ENCODE results near the gene XRCC4.
"Not testable (repeated sequence)": the region's sequence is repeated elsewhere in the genome, so short reads cannot be mapped to it uniquely, and the experiment has no call there.

Gene XRCC4

DNA sequence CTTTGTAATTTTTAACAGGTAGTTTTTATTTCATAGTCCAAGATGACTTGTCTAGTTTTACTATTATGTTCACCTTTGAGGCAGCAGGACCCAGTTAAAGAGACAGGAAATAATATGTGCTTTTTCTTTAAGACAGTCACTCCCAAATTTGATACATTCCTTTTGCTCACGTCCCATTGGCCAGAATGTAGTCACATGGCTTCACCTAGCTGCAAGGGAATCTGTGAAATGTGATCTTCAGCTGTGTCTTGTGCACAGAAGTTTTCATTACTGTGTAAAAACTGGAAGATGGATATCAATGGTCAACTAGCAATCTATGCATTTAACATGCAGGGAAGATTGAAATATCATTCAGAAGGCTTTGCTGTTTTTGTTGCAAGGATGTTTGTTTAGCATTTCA, 41.1 kb downstream of the XRCC4 start:
- DNase-seq (ENCODE audit: low read depth): no peak

DNA sequence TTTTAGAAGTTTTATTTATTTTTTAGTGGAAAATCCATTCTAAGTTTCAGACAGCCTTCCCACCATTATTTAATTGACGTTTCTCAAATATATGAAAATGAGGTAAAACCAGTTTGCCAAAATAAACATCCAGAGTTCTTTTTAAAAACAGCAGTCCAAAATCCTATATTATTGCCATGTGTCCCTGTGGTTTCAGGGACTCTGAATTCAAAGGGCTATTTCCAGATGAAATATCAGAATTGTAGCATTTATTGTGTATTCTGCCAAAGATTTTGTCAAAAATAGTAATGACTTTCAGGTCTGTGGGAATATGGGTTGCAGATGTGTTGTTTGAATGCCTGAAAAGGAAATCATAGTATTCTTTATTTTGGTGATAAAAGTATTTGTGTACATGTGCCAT, 41.6 kb downstream of the XRCC4 start:
- DNase-seq (ENCODE audit: low read depth): no peak

DNA sequence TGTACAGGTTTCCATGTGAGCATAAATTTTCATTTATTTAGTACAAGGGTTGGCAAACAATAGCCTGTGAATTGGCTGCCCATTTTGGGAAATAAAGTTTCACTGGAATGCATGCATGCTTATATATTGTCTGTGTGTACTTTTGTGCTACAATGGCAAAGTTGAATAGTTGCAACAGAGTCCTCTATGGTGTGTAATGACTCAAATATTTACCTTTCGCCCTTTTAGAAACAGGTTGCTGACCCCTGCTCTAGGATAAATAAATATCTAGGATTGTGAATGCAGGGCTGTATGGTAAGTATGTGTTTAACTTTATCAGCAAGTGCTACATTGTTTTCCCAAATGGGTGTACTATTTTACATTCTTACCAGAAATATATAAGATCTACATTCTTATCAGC, 47.2 kb downstream of the XRCC4 start:
- no peak for DNase-seq (ENCODE audit: low read depth)

DNA sequence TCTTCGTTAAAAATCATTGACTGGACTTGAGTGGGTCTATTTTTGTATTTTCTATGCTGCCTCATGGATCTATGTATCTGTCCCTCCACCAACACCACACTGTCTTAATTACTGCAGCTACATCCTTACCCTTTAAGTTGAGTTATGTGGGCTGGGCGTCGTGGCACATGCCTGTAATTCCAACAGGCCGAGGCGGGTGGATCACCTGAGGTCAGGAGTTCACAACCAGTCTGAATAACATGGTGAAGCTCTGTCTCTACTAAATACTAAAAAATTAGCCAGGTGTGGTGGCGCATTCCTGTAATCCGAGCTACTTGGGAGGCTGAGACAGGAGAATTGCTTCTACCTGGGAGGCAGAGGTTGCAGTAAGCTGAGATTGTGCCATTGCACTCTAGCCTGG, 48.2 kb downstream of the XRCC4 start:
- DNase-seq (ENCODE audit: low read depth): no peak

DNA sequence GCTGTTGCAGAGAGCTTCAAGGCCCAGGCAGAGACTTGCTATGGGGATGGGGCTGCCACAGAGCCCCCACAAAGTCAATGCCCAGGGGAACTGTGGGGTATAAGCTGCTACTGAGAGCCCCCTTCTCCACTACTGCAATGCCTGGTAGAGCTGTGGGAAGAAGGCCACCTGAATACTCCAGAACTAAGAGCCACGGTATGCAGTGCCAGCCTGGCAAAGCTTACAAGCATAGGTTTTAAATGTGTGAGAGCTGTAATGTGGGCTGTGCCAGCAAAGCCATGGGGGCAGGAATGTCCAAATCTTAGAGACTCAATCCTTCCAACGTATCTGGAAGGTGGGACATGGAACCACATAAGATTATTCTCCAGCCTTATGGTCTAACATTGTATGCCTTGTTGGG, 49.2 kb downstream of the XRCC4 start:
- no peak for DNase-seq (ENCODE audit: low read depth)

DNA sequence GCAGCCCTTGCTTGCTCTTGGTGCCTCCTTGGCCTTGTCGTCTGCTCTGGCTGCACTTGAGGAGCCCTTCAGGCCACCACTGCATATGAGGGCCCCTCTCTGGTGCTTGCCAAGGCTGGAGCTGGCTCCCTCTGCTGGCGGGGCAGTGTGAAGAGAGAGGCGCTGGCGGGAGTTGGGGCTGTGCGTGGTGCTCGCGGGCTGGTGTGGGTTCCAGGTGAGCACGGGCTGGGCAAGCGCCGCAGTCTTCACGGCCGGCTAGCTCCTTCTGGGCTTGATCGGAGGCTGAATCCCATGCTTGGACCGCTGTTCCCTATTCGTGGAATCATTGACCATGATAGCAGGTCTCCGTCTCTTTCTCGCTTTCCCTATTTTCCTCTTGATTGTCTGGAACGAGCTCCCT, 56.5 kb downstream of the XRCC4 start:
- DNase-seq (ENCODE audit: low read depth): no peak

DNA sequence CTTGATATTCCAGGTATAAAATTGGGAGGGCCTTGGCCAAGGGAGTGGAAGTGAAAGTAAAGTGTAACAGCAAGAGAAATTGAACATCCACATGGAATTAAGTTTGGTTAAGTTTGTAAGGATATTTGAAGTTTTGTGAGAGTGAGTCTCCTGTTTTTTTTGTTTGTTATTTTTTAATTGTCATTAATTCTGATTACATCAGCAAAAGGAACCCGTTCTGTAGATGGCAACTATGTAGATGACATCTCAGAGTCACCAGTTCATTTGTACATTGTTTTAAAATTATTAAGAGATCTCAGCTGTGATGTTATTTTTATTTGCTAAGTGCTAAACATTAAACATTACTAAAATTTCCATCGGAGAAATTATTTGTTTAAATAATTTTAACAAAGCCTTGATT, 65.2 kb downstream of the XRCC4 start:
- no peak for DNase-seq (ENCODE audit: low read depth)

DNA sequence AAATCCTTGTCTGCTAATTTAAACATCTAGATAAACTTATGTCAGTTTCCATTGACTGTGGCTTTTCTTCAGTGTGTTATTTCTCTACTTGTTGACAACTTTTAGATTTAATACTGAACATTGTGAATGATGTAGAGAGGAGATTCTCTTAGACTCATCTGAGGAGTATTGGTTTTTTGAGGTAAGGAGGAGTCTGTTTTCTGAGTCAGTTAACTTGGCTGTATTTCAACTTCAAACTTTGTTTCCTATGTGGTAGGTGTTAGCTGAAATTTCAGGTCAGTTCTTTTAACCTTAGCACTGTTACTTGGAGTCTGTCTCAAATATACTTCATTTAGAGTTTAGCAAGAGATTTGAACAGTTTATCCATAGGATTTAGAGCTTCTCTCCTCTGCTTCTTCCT, 67.9 kb downstream of the XRCC4 start:
- DNase-seq (ENCODE audit: low read depth): no peak

DNA sequence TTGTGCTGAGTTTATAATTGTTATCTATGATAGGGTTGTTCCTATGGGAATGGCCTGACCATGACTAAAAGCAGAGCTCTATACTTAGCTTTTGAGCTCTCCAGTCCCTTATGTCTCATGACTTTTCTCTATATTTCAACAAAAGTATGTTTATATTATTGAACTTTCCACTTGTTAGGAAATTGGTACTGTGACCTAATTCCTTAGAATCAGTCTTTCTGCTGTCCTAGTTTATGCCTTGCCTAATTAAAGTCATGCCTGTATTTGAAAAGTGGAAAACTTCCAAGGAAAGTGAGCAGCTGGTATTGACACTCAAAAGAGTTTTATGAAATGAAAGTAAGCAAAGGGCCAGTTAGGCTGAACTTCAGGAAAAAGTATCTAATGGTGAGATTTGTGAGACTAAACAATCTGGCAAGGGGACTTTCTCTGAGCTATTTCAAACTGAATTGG, 68.6 kb downstream of the XRCC4 start:
- DNase-seq (ENCODE audit: low read depth): no peak

DNA sequence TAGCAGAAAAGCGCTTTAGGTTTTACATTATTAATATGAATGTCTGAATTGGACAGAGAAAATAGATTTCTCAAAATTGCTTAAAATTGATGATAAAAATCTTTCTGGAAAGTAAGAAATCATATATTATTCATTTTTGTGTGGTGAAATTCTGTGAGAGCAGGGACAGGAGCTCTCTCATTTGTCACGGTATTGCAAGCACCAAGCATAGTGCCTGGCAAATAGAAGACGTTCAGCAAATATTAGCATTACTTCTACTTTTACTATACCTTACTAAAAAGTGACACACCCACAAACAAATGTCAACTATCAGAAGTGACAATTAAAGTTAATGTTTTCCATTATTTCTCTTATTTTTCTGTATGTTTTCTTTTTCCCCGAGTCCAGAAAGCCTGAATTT, 69.1 kb downstream of the XRCC4 start:
- no peak for DNase-seq (ENCODE audit: low read depth)

DNA sequence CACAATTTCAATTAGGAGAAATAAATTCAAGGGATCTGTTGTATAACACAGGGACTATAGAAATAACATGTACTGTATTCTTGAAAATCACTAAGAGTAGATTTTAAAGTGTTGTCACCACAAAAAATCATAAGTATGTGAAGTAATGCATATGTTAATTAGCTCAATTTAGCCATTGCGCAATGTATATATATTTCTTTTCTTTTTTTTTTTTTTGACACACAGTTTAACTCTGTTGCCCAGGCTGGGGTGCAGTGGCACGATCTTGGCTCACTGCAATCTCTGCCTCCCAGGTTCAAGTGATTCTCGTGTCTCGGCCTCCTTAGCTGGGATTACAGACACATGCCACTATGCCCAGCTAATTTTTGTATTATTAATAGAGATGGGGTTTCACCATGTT, 70.2 kb downstream of the XRCC4 start:
- no peak for DNase-seq (ENCODE audit: low read depth)

DNA sequence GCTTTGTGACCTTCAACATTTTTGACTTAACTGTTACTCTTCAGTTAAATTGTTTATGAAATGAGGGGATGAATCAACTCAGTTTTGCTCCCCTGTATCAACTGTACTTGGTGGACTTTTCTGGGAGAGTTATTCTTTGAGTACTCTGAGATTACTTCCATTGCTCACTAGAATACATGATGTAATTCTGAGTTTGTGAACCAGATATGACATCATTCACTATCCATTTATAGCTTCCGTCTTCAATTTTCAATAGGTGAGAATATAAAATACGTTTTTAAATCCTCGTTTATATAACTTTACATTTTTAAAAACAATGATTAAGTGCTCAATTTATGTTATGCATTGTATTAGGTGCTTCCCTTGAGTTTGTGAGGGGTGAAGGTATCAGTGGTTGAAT, 71.0 kb downstream of the XRCC4 start:
- DNase-seq (ENCODE audit: low read depth): no peak

DNA sequence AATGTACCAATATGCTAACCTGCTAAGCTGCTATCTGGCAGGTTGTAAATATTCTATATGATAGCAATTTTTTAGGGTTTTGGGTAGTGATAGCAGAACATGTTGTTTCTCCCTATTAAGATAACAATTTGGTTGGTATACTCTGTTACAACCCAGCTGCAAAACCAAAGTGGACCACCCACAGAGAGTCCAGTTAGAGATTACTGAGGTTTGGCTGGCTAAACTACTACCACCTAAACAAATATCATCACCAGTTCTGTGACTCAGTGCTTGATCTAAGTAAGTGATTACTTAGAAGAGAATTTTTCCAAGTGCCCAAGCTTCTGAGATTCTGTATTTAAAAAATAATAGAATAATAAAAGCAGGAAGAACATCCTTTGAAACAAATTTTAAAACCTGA, 72.3 kb downstream of the XRCC4 start:
- no peak for DNase-seq (ENCODE audit: low read depth)

DNA sequence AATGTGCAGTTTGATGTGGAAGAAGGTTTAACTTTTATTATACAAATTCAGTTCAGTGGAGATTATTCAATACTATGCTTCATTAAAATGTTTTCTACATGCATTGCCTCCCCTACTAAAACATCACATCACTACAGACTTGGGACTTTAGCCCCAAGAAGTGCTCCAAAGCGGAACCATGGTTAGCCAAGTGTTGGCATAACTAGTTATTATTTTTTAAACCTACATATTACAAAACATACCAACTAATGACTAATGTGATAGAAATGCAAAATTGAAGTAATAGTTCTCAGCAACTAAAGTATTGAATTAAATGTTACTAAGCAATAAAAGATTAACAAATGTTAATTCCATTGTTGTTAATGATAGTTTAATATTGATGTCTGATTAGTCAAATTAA, 74.5 kb downstream of the XRCC4 start:
- no peak for DNase-seq (ENCODE audit: low read depth)

DNA sequence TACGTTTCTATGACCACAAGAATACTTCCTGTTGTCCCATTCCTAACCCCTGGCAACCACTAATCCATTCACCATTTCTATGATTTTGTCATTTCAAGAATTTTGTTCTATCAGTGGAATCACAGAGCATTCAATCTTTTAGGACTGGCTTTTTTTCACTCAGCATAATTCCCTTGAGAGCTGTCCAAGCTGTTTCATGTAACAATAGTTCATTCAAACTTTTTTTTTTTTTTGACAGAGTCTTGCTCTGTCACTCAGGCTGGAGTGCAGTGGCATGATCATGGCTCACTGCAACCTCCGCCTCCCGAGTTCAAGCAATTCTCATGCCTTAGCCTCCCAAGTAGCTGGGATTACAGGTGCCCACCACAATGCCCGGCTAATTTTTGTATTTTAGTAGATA, 75.6 kb downstream of the XRCC4 start:
- not testable (repeated sequence) for DNase-seq (ENCODE audit: low read depth)

DNA sequence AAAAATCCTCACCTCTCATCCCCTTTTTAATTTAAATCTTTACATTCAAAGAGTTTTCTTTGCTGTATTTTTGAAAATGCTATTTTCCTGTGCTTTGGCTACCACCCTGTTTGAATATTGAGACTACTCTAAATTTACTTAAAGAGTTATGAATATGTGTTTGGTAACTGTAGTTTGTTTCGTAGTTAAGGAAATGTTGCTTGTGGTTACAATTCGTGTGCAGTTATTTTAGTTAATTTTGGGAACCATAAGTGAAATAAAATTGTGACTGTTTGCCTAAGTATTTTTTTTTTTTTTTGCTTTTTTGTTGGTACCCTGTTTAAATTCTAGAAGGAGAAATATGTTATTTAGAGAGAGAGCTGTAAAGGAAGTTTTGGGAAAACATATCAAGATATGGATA, 78.7 kb downstream of the XRCC4 start:
- DNase-seq (ENCODE audit: low read depth): no peak

DNA sequence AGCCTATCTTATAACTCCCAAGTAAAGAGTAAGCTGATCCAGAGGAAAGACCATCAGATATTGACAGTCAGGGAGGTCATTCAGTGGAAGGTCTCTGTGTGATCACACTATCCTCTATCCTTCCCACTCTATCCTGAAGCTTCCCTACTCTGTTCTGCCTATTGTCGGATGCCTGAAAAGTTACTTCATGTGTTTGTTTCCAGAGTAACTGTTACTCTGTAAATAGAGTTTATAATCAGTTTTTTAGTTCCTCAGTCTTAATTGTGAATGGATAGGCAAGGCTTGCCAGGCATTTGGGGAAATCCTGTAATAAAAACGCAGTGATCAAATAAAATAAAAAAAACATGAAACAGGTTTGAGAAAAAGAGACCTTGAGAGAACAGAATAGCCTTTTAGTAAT, 79.8 kb downstream of the XRCC4 start:
- no peak for DNase-seq (ENCODE audit: low read depth)

DNA sequence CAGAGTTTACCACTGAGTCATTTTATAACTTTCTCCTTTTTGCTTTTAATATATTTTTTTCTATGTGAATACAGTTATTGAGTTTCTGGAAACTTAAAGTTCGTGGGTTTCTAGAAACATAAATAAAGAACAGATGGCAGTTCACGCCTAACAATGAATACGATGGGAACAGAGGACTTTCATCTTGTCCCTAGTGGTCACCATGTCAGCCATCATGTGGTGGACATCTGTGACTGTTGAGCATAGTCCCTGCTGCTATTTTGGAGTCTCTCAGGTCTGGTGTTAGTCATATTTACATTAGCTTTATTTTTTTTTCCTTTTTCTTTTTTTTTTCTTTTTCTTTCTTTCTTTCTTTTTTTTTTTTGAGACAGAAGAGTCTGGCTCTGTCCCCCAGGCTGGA, 85.3 kb downstream of the XRCC4 start:
- DNase-seq (ENCODE audit: low read depth): no peak

DNA sequence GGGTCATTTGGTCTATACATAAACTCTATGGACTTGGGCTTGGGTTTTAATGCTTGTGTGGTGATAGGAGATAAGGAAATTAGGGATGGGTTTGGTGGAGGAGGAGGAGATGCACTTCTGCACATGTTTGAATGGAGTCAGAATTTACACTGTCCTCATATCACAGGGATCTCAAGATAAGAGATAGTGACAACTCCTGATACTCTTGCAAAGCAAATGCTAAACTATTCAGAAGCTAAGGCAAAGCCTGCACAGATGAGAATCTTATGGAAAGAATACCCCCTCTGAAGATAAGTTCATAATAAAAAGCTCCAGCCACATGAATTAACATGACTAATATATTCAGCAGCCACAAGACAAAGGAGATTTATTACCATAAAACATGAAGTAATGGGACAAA, 90.2 kb downstream of the XRCC4 start:
- no peak for DNase-seq (ENCODE audit: low read depth)

DNA sequence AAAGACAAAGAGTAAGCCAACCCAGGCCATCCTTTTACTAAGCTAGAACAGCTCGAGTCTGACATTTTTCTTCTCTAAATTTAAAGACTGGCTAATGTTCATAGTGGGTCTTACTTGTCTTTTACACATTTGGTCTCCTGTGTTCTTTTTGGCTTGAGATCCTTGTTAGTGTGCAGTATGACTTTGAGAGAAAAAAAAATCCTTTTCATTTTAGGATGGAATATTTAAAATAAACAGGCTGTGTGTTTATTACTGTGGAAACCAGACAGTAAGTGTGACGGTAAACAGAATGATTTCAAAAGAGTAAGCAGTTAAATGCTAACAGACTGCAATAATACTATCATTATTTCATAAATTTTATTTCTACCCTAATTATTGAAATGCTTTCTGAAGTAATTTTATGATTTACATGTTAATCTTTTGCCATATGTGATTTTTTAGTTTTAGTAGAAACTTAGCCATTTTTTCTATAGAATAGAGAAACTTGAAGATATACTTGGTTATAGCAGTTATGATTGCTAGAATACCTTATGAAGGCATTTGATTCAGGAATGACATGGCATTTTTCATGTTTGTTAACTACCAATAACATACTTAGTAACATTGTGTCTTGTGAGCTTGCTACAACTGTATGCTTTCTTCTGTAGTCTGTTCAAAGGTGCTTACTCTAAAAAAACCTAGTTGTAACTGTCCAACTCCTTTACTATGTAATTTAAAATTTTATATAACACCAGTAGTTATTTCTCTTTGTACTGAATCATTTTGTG, 92.4 kb downstream of the XRCC4 start:
- no peak for DNase-seq (ENCODE audit: low read depth)

DNA sequence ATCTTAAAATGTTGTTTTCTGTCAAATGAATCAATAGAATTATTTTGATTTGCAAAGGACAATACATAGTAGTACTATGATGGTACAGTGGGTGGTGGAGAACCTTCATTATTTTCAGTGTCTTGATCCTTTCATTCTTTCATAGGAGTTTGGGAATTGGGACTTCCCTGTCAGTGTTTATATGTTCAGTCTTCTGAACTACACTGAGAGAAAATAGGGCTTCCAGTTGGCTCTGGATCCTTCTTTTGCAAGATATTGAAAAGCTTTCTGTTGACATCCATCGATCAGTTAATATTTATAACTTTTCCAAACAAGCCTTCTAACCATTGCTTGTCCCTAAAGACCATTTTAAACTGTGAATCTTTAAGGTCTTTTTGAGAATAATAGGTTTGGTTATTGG, 94.7 kb downstream of the XRCC4 start:
- DNase-seq (ENCODE audit: low read depth): no peak

DNA sequence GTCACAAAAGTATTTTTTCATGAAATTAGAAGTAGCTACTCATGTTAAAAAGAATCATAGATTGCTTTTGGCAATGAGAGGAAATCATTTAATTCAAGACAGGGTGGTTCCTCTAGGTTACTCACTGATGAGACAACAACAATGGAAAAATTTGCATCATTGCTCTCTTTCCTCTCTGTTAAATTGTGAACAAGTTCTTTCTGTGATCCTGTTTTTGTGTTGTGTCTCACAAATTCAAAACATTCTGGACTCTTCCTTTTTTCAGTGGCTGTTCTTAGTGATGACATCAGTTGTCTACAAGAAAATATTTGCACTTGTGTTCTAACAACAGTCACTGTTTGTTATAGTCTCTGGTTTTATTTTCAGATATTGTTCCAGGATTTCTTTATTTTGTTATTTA, 95.3 kb downstream of the XRCC4 start:
- DNase-seq (ENCODE audit: low read depth): no peak

DNA sequence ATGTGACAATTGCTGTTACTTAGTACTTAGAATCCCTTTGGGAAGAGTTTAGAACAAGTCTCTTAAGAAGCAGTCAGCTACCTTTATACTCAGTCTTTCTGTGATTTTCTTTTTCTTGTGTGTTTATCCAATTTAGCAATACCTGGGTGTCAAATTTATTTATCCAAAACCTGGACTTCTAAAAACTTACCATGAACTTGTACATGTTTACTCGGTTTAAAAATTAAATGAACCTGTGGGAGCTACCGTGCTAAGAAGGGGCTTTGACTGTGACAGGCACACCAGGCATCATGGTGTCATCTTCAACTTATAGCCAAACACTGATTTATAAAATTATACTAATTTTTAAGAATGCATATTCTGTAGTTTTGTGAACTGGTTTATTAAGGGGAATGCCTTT, 96.5 kb downstream of the XRCC4 start:
- DNase-seq (ENCODE audit: low read depth): no peak

DNA sequence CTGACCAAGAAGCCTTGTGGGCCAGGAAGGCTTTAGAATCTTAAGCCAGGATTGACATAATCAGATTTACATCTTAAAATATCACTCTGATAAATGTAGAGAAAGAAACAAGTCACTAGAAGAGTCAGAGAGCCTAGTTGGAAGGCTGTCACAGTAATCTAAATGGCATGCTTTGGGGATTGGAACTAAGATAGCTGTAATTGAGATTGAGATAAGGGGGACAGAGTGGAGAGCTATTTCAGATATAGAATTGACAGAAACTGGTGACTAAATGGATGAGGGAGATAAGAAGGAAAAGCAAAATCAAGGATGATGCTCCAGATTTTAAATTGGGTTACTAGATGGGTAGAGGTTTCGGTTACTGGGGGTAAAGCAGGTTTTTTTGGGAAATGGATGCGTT, 100.5 kb downstream of the XRCC4 start:
- DNase-seq (ENCODE audit: low read depth): no peak

DNA sequence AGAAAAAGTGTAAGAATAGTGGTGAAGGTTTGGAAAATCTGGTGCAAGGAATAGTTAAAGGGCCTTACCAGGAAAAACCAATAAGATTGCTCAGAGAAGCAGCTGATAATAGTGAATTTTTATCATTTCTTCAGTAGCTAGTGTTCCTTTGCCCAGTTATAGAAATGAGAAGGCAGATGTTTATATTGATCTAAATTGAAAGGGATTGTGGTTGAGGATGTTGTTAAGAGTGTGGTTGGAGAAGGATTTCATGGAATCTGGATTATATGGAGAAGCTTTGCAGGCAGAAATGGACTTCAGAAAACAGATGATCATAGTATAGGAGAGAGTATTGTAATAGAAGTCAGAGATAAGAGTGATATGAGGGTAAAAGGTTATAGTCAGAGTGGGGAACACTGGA, 102.6 kb downstream of the XRCC4 start:
- no peak for DNase-seq (ENCODE audit: low read depth)
